SU-DHL-6 (cell line): ENCODE results near the gene DLG2.

Source experiments
- H2AFZ ChIP-seq: fragments of 200-600 bp; sonication (generic); 2 replicates; pipeline ENCODE4 v1.6.1; 2014; ENCODE audit warnings: low read depth, mild to moderate bottlenecking, moderate library complexity, mixed read lengths, antibody characterized with exemption, low read length; ENCODE audit not compliant: severe bottlenecking
- H3F3A ChIP-seq: fragments of 200-600 bp; shearing (Covaris generic); 2 replicates; pipeline ENCODE4 v1.6.0; 2016; ENCODE audit warnings: antibody characterized with exemption, mild to moderate bottlenecking; ENCODE audit not compliant: insufficient read depth
- H3K27ac ChIP-seq: fragments of 200-600 bp; sonication (generic); 2 replicates; pipeline ENCODE4 v1.5.1; 2016; ENCODE audit warnings: low read depth, mild to moderate bottlenecking, low read length, moderate library complexity, mixed read lengths
- H3K27me3 ChIP-seq: fragments of 200-600 bp; sonication (generic), shearing (Covaris generic); 2 replicates; pipeline ENCODE4 v1.6.0; 2014; ENCODE audit warnings: mild to moderate bottlenecking, low read length
- H3K36me3 ChIP-seq: fragments of 200-600 bp; sonication (generic); 2 replicates; pipeline ENCODE4 v1.6.1; 2014; ENCODE audit warnings: mild to moderate bottlenecking, low read length, mixed read lengths
- H3K4me2 ChIP-seq: fragments of 300-600, 200-600 bp; shearing (Covaris generic), sonication (generic); 2 replicates; pipeline ENCODE4 v1.6.0; 2014; ENCODE audit warnings: low read length, low read depth, mild to moderate bottlenecking; ENCODE audit not compliant: poor library complexity, severe bottlenecking
- H3K4me3 ChIP-seq: fragments of 200-600 bp; sonication (generic); 2 replicates; pipeline ENCODE4 v1.5.1; 2014; ENCODE audit warnings: antibody characterized with exemption, low read length, mild to moderate bottlenecking, mixed read lengths; ENCODE audit not compliant: insufficient read depth, poor library complexity, severe bottlenecking
- H3K79me2 ChIP-seq: fragments of 200-600 bp; sonication (generic); 2 replicates; pipeline ENCODE4 v1.6.1; 2014; ENCODE audit warnings: mild to moderate bottlenecking, low read length, moderate library complexity; ENCODE audit not compliant: insufficient read depth
- H3K9ac ChIP-seq: fragments of 200-600 bp; sonication (generic); 2 replicates; pipeline ENCODE4 v1.7.0; 2014; ENCODE audit warnings: mild to moderate bottlenecking, low read length
- H3K9me2 ChIP-seq: fragments of 200-600 bp; sonication (generic); replicated peaks from 2 replicates; pipeline ENCODE4 v1.6.1; 2014; ENCODE audit warnings: low read length; ENCODE audit not compliant: insufficient read depth
- H3K9me3 ChIP-seq: fragments of 200-600 bp; sonication (generic); 2 replicates; pipeline ENCODE4 v1.6.1; 2014; ENCODE audit warnings: low read length, mixed read lengths; ENCODE audit not compliant: insufficient read depth
- H4K20me1 ChIP-seq: fragments of 200-600 bp; sonication (generic); 2 replicates; pipeline ENCODE4 v1.6.1; 2014; ENCODE audit warnings: low read depth, mild to moderate bottlenecking, antibody characterized with exemption, low read length, moderate library complexity, mixed read lengths
- CTCF ChIP-seq: fragments of 200-600 bp; sonication (generic); IDR thresholded peaks from one replicate; pipeline ENCODE4 v1.5.1; 2017; ENCODE audit warnings: antibody characterized with exemption, mild to moderate bottlenecking, low read length, moderate library complexity; ENCODE audit not compliant: insufficient read depth, poor library complexity, severe bottlenecking
- EZH2phosphoT487 ChIP-seq: fragments of 200-600 bp; sonication (generic), shearing (Covaris generic); conservative IDR thresholded peaks from 2 replicates; pipeline ENCODE4 v1.6.1; 2018; ENCODE audit warnings: mild to moderate bottlenecking, antibody characterized with exemption, low read length, moderate library complexity, mixed read lengths

DLG2 gene

GRCh38 chr11:83717537-83717936 is 1909.6 kb downstream of the DLG2 start:
- no peak overlapping the region for H3K9ac ChIP-seq
- TF ChIP-seq CTCF (no peak), EZH2phosphoT487 (no peak)
- no peak overlapping the region for H3K27ac ChIP-seq
- no peak overlapping the region for H3K4me3 ChIP-seq
- H3K27me3 ChIP-seq, result no peaks in the 10 kb centered on the region
- no peaks in the 10 kb centered on the region for H3K79me2 ChIP-seq
- no peaks in the 10 kb centered on the region for H3K9me3 ChIP-seq
- H3F3A ChIP-seq, result no peaks in the 10 kb centered on the region
- H2AFZ ChIP-seq, result no peak overlapping the region
- no peak overlapping the region for H3K4me2 ChIP-seq
- H4K20me1 ChIP-seq, result no peaks in the 10 kb centered on the region
- no peaks in the 10 kb centered on the region for H3K36me3 ChIP-seq
- H3K9me2 ChIP-seq, result no peaks in the 10 kb centered on the region

- H3K79me2 ChIP-seq, result no peaks in the 10 kb centered on the region
- no peak overlapping the region for H3K27ac ChIP-seq
- no peak for TF ChIP-seq EZH2phosphoT487
- no peak for TF ChIP-seq CTCF
- H3K36me3 ChIP-seq, result no peaks in the 10 kb centered on the region
- H2AFZ ChIP-seq, result no peak overlapping the region
- no peaks in the 10 kb centered on the region for H3F3A ChIP-seq
- no peaks in the 10 kb centered on the region for H4K20me1 ChIP-seq
- H3K27me3 ChIP-seq, result no peaks in the 10 kb centered on the region
- H3K9me2 ChIP-seq, result no peaks in the 10 kb centered on the region
- H3K9me3 ChIP-seq, result no peaks in the 10 kb centered on the region
- H3K4me2 ChIP-seq, result no peak overlapping the region
- H3K4me3 ChIP-seq, result no peak overlapping the region
- no peak overlapping the region for H3K9ac ChIP-seq
Observed at GRCh38 chr11:83715927-83716535, 1911.1 kb downstream of the DLG2 start.

- H3K4me3 ChIP-seq, result no peak overlapping the region
- no peaks in the 10 kb centered on the region for H3K9me3 ChIP-seq
- H3K27me3 ChIP-seq, result no peaks in the 10 kb centered on the region
- H3K9ac ChIP-seq, result no peak overlapping the region
- H2AFZ ChIP-seq, result no peak overlapping the region
- H3K9me2 ChIP-seq, result no peaks in the 10 kb centered on the region
- H4K20me1 ChIP-seq, result no peaks in the 10 kb centered on the region
- H3K36me3 ChIP-seq, result no peaks in the 10 kb centered on the region
- no peaks in the 10 kb centered on the region for H3F3A ChIP-seq
- H3K4me2 ChIP-seq, result no peak overlapping the region
- no peaks in the 10 kb centered on the region for H3K79me2 ChIP-seq
- TF ChIP-seq CTCF, result no peak
- no peak for TF ChIP-seq EZH2phosphoT487
- no peak overlapping the region for H3K27ac ChIP-seq
Observed at GRCh38 chr11:83713708-83714107, 1913.4 kb downstream of the DLG2 start.
